IMR-90 (cell line): ENCODE results near the gene AXIN1. TPM values are rescaled to one million over a fixed set of nuclear protein-coding genes. Genes with fewer than 3 reads are reported as not detected.

Experiments
- ATAC-seq: fragments of 200-7000 bp; cut with Tn5 transposase; 2 replicates; pipeline ENCODE4 v1.9.1; 2020; ENCODE audit warnings: low read depth, mild to moderate bottlenecking, moderate library complexity
- BruUV-seq: library from RNA; stranded (reverse); fragments of 400-500 nt; replicated peaks from 2 replicates; lab custom pipeline; 2021; lab: Mats Ljungman, UMichigan
- CTCF ChIA-PET: fragments of 300-600 bp; formaldehyde crosslinking; extraction: SDS; loops from one replicate; lab custom pipeline; 2021; ENCODE audit warnings: antibody characterized with exemption; lab: Yijun Ruan, JAX
- POLR2A ChIA-PET: fragments of 300-600 bp; sonication (Branson Sonifier 250); formaldehyde crosslinking; loops from one replicate; lab custom pipeline; 2022; ENCODE audit warnings: antibody characterized with exemption; ENCODE audit not compliant: unreplicated experiment; lab: Charles Lee
- DNase-seq: peaks from one replicate; pipeline ENCODE4 v3.0.0; 2013
- H2AFZ ChIP-seq: replicated peaks from 2 replicates; pipeline ENCODE3; 2013; ENCODE audit warnings: low read length, mild to moderate bottlenecking; ENCODE audit not compliant: poor library complexity
- H2AK5ac ChIP-seq: 2 replicates; pipeline ENCODE4 v1.6.1; 2013; ENCODE audit warnings: low read depth, low read length, inconsistent platforms
- H2AK9ac ChIP-seq: replicated peaks from 2 replicates; pipeline ENCODE3; 2013; ENCODE audit warnings: mild to moderate bottlenecking, low read depth, low read length, moderate library complexity; ENCODE audit not compliant: poor library complexity
- H2BK120ac ChIP-seq: 2 replicates; pipeline ENCODE4 v1.6.1; 2013; ENCODE audit warnings: low read depth, low read length, inconsistent platforms
- H2BK15ac ChIP-seq: 3 replicates; pipeline ENCODE4 v1.6.1; 2013; ENCODE audit warnings: low read depth, low read length, inconsistent platforms
- H2BK20ac ChIP-seq: 2 replicates; pipeline ENCODE4 v1.6.1; 2013; ENCODE audit warnings: low read depth, mild to moderate bottlenecking, inconsistent platforms, low read length, moderate library complexity
- H2BK5ac ChIP-seq: 2 replicates; pipeline ENCODE4 v1.6.1; 2013; ENCODE audit warnings: mild to moderate bottlenecking, low read depth, low read length, inconsistent platforms; ENCODE audit not compliant: poor library complexity, severe bottlenecking
- H3K14ac ChIP-seq: replicated peaks from 2 replicates; pipeline ENCODE4 v1.6.1; 2013; ENCODE audit warnings: low read depth, low read length, inconsistent platforms
- H3K18ac ChIP-seq: 2 replicates; pipeline ENCODE4 v1.6.1; 2013; ENCODE audit warnings: low read depth, low read length, control low read depth
- H3K23ac ChIP-seq: 2 replicates; pipeline ENCODE4 v1.6.1; 2013; ENCODE audit warnings: low read depth, low read length, inconsistent platforms
- H3K27ac ChIP-seq: 2 replicates; pipeline ENCODE4 v1.5.1; 2013; ENCODE audit warnings: mild to moderate bottlenecking, control low read depth, low read length; ENCODE audit not compliant: insufficient read depth
- H3K27me3 ChIP-seq: 2 replicates; pipeline ENCODE4 v1.6.1; 2013; ENCODE audit warnings: low read length; ENCODE audit not compliant: control insufficient read depth, insufficient read depth
- H3K36me3 ChIP-seq: 2 replicates; pipeline ENCODE4 v1.6.1; 2013; ENCODE audit warnings: low read length, mixed read lengths; ENCODE audit not compliant: control insufficient read depth, insufficient read depth
- H3K4ac ChIP-seq: 2 replicates; pipeline ENCODE4 v1.6.1; 2013; ENCODE audit warnings: low read depth, low read length, inconsistent platforms
- H3K4me1 ChIP-seq: 2 replicates; pipeline ENCODE4 v1.6.1; 2013; ENCODE audit warnings: low read length, mixed read lengths; ENCODE audit not compliant: control insufficient read depth, insufficient read depth
- H3K4me2 ChIP-seq: 2 replicates; pipeline ENCODE4 v1.6.1; 2013; ENCODE audit warnings: low read depth, mild to moderate bottlenecking, control low read depth, low read length, moderate library complexity
- H3K4me3 ChIP-seq: 2 replicates; pipeline ENCODE4 v1.5.1; 2013; ENCODE audit warnings: low read depth, mild to moderate bottlenecking, control low read depth, low read length, moderate library complexity; ENCODE audit not compliant: insufficient read depth
- H3K56ac ChIP-seq: 2 replicates; pipeline ENCODE4 v1.6.1; 2013; ENCODE audit warnings: low read length, inconsistent platforms; ENCODE audit not compliant: insufficient read depth; ENCODE audit errors: extremely low read depth
- H3K79me1 ChIP-seq, 2 experiments: 2 replicates each; pipeline ENCODE4 v1.6.1; 2013; ENCODE audit warnings: low read length in 2 of 2, inconsistent platforms in 1 of 2, low read depth in 1 of 2
- H3K9ac ChIP-seq: 2 replicates; pipeline ENCODE4 v1.6.1; 2013; ENCODE audit warnings: low read depth, low read length, control low read depth
- H3K9me1 ChIP-seq: 2 replicates; pipeline ENCODE4 v1.6.1; 2013; ENCODE audit warnings: low read length, inconsistent platforms; ENCODE audit not compliant: insufficient read depth
- H3K9me3 ChIP-seq: 2 replicates; pipeline ENCODE4 v1.6.1; 2013; ENCODE audit warnings: low read length; ENCODE audit not compliant: control insufficient read depth, insufficient read depth
- H4K20me1 ChIP-seq: 2 replicates; pipeline ENCODE4 v1.6.1; 2013; ENCODE audit warnings: low read length, inconsistent platforms; ENCODE audit not compliant: insufficient read depth
- H4K5ac ChIP-seq: 2 replicates; pipeline ENCODE4 v1.6.1; 2013; ENCODE audit warnings: mild to moderate bottlenecking, low read depth, low read length, control low read depth
- H4K8ac ChIP-seq, 2 experiments: 2 replicates each; pipeline ENCODE4 v1.6.1; 2013; ENCODE audit warnings: low read depth in 2 of 2, low read length in 2 of 2, control low read depth in 1 of 2, inconsistent platforms in 1 of 2
- H4K91ac ChIP-seq: 2 replicates; pipeline ENCODE4 v1.6.1; 2013; ENCODE audit warnings: low read depth, low read length, inconsistent platforms; ENCODE audit not compliant: insufficient read depth
- BHLHE40 ChIP-seq: fragments of 150-350 bp; IDR thresholded peaks from 2 replicates; pipeline ENCODE4 v1.6.1; 2016; ENCODE audit warnings: mild to moderate bottlenecking, low read depth, low read length
- CEBPB ChIP-seq: IDR thresholded peaks from 2 replicates; pipeline ENCODE4 v1.6.1; 2012; ENCODE audit warnings: low read depth, low read length, improper control_type of control experiment
- CHD1 ChIP-seq: IDR thresholded peaks from 2 replicates; pipeline ENCODE4 v1.6.1; 2012; ENCODE audit warnings: low read depth, low read length, improper control_type of control experiment
- ELK1 ChIP-seq: fragments of 150-350 bp; IDR thresholded peaks from 2 replicates; pipeline ENCODE4 v1.6.1; 2016; ENCODE audit warnings: low read depth, mild to moderate bottlenecking, low read length, moderate library complexity, borderline replicate concordance
- FOS ChIP-seq: fragments of 150-350 bp; IDR thresholded peaks from 2 replicates; pipeline ENCODE4 v1.6.1; 2016; ENCODE audit warnings: low read depth, low read length
- MAFK ChIP-seq: IDR thresholded peaks from 2 replicates; pipeline ENCODE4 v1.6.1; 2012; ENCODE audit warnings: low read depth, low read length, improper control_type of control experiment
- MAZ ChIP-seq: IDR thresholded peaks from 2 replicates; pipeline ENCODE4 v1.6.1; 2012; ENCODE audit warnings: low read depth, mild to moderate bottlenecking, low read length, improper control_type of control experiment, moderate library complexity, borderline replicate concordance
- NFE2L2 ChIP-seq: fragments of 150-350 bp; IDR thresholded peaks from 2 replicates; pipeline ENCODE4 v1.6.1; 2016; ENCODE audit warnings: low read depth, mild to moderate bottlenecking, low read length
- POLR2A ChIP-seq: IDR thresholded peaks from 2 replicates; pipeline ENCODE4 v1.6.1; 2012; ENCODE audit warnings: mild to moderate bottlenecking, low read depth, low read length
- RAD21 ChIP-seq: IDR thresholded peaks from 2 replicates; pipeline ENCODE4 v1.6.1; 2012; ENCODE audit warnings: low read length, improper control_type of control experiment
- RCOR1 ChIP-seq: IDR thresholded peaks from 2 replicates; pipeline ENCODE4 v1.6.1; 2012; ENCODE audit warnings: mild to moderate bottlenecking, low read length, improper control_type of control experiment; ENCODE audit not compliant: insufficient replicate concordance
- SMC3 ChIP-seq: fragments of 150-350 bp; IDR thresholded peaks from 2 replicates; pipeline ENCODE4 v1.6.1; 2016; ENCODE audit warnings: low read depth, mild to moderate bottlenecking, antibody characterized with exemption, low read length, moderate library complexity
- WGBS, 2 experiments: methylation state at CpG; one replicate each; pipeline versions ENCODE4 v1.1.5 to v1.1.7; 2013; ENCODE audit warnings: missing lambda C conversion rate in 2 of 2; ENCODE audit not compliant: insufficient read length in 1 of 2; ENCODE audit errors: extremely low coverage in 2 of 2; 5-methylcytosine and 5-hydroxymethylcytosine counted together
- dilution Hi-C: fragments of 300-500 bp; cut with HindIII; formaldehyde crosslinking; loops from one replicate; pipeline ENCODE4 v1.14.3; 2018; ENCODE audit warnings: low sequenced_read_pairs; ENCODE audit not compliant: unreplicated experiment
- in situ Hi-C: fragments of 300-500 bp; cut with MboI; formaldehyde crosslinking; loops from 3 replicates; pipeline ENCODE4 v1.14.3; 2019; ENCODE audit warnings: low sequenced_read_pairs, inconsistent platforms, mixed read lengths
- intact Hi-C: fragments of 100-400 bp; cut with micrococcal nuclease; formaldehyde crosslinking; loops from 2 replicates; pipeline ENCODE4 v1.10.0; 2022
- polyA plus RNA-seq, 3 experiments: library from polyadenylated mRNA; depleted of rRNA; stranded (reverse); fragments of >200 nt; gene quantifications; 2 replicates each; pipeline ENCODE4 v1.2.3, GENCODE V29; 2012; ENCODE audit warnings: low replicate concordance in 1 of 3
- total RNA-seq: library from RNA; depleted of rRNA; stranded (reverse); fragments of >200 nt; gene quantifications from 2 replicates; pipeline ENCODE4 v1.2.3, GENCODE V29; 2012
- TF ChIP-seq, protein P1 (sequence below): fragments of 150-350 bp; IDR thresholded peaks from 2 replicates; pipeline ENCODE4 v1.6.1; 2017; ENCODE audit warnings: mild to moderate bottlenecking, antibody characterized with exemption, low read length, low read depth
- TF ChIP-seq, protein P2 (sequence below): conservative IDR thresholded peaks from 2 replicates; pipeline ENCODE4 v1.5.1; 2012; ENCODE audit warnings: mild to moderate bottlenecking, low read depth, low read length, improper control_type of control experiment

The AXIN1 gene
- total and polyA plus RNA-seq, 2 of the 4 experiments (the other 2 are of a cell fraction) = 10.9 to 14.2 TPM

- no peak overlapping the region for H2BK15ac ChIP-seq
- no peak overlapping the region for H4K8ac ChIP-seq
- POLR2A ChIA-PET = no interaction called here
- H3K36me3 ChIP-seq = peaks cover 27% of the 10 kb centered on the region
- H2BK5ac ChIP-seq = no peak overlapping the region
- intact Hi-C loops = no loop called here
- H3K9me1 ChIP-seq = 0 out of 2 replicates have a peak, but pooled peaks cover 6% of the 10 kb centered on the region
- H3K4me2 ChIP-seq = no peak overlapping the region
- WGBS, 2 experiments = 55% methylated on average over 4 of the region's 30 CpGs; no CpG with 5 or more reads in 1 of the 2 experiments
- H3K23ac ChIP-seq = no peak overlapping the region
- in situ Hi-C loops = no loop called here
- H4K91ac ChIP-seq = no peak overlapping the region
- BruUV-seq = no TSS peak
- no peak overlapping the region for H3K9ac ChIP-seq
- no peak for DNase-seq
- dilution Hi-C loops = no loop called here
- H4K5ac ChIP-seq = no peak overlapping the region
- no peak for ATAC-seq
- no peak overlapping the region for H3K18ac ChIP-seq
- H2AK9ac ChIP-seq = no peak overlapping the region
- H3K14ac ChIP-seq = no peak overlapping the region; the same call in 1 of the 2 replicates
- H3K27me3 ChIP-seq = no peaks in the 10 kb centered on the region
- no peak overlapping the region for H3K4me3 ChIP-seq
- H4K20me1 ChIP-seq = peaks cover 6% of the 10 kb centered on the region; the same call in 1 of the 2 replicates
- no peaks in the 10 kb centered on the region for H3K79me1 ChIP-seq
- H3K27ac ChIP-seq = no peak overlapping the region
- H3K4me1 ChIP-seq = no peaks in the 10 kb centered on the region
- H3K56ac ChIP-seq = no peak overlapping the region
- CTCF ChIA-PET = interaction anchor here (0.6 kb wide), 1 partner anchor 40 kb away, joined by 6 read pairs; no protein-coding TSS in a partner anchor
- H3K9me3 ChIP-seq = no peaks in the 10 kb centered on the region
- no peak overlapping the region for H2AFZ ChIP-seq
- no peak overlapping the region for H2AK5ac ChIP-seq
- H3K4ac ChIP-seq = no peak overlapping the region
- no peak overlapping the region for H2BK120ac ChIP-seq
- no peak overlapping the region for H2BK20ac ChIP-seq
- TF ChIP-seq BHLHE40 (no peak), SMC3 (no peak), RCOR1 (no peak), POLR2A (no peak), NFE2L2 (no peak), ELK1 (no peak), RAD21 (no peak), MAFK (no peak), FOS (no peak), CEBPB (no peak), MAZ (no peak), CHD1 (no peak)
- TF ChIP-seq, protein P1, sequence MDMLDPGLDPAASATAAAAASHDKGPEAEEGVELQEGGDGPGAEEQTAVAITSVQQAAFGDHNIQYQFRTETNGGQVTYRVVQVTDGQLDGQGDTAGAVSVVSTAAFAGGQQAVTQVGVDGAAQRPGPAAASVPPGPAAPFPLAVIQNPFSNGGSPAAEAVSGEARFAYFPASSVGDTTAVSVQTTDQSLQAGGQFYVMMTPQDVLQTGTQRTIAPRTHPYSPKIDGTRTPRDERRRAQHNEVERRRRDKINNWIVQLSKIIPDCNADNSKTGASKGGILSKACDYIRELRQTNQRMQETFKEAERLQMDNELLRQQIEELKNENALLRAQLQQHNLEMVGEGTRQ = no peak
- TF ChIP-seq, protein P2, sequence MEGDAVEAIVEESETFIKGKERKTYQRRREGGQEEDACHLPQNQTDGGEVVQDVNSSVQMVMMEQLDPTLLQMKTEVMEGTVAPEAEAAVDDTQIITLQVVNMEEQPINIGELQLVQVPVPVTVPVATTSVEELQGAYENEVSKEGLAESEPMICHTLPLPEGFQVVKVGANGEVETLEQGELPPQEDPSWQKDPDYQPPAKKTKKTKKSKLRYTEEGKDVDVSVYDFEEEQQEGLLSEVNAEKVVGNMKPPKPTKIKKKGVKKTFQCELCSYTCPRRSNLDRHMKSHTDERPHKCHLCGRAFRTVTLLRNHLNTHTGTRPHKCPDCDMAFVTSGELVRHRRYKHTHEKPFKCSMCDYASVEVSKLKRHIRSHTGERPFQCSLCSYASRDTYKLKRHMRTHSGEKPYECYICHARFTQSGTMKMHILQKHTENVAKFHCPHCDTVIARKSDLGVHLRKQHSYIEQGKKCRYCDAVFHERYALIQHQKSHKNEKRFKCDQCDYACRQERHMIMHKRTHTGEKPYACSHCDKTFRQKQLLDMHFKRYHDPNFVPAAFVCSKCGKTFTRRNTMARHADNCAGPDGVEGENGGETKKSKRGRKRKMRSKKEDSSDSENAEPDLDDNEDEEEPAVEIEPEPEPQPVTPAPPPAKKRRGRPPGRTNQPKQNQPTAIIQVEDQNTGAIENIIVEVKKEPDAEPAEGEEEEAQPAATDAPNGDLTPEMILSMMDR = no peak
Measured at GRCh38 chr16:252366-253337, 99.9 kb downstream of the AXIN1 start.
